CD4-positive, alpha-beta T cell treated with Interleukin-1 beta for 1 hour (primary cell): Measurements from ENCODE around the gene PPP1CC.
"Not testable (repeated sequence)": the region's sequence is repeated elsewhere in the genome, so short reads cannot be mapped to it uniquely, and the experiment has no call there.

Experiments used
- DNase-seq, 2 donors: peaks; one replicate each; pipeline ENCODE4 v3.0.0-alpha.2; 2020 to 2022

PPP1CC gene

DNA sequence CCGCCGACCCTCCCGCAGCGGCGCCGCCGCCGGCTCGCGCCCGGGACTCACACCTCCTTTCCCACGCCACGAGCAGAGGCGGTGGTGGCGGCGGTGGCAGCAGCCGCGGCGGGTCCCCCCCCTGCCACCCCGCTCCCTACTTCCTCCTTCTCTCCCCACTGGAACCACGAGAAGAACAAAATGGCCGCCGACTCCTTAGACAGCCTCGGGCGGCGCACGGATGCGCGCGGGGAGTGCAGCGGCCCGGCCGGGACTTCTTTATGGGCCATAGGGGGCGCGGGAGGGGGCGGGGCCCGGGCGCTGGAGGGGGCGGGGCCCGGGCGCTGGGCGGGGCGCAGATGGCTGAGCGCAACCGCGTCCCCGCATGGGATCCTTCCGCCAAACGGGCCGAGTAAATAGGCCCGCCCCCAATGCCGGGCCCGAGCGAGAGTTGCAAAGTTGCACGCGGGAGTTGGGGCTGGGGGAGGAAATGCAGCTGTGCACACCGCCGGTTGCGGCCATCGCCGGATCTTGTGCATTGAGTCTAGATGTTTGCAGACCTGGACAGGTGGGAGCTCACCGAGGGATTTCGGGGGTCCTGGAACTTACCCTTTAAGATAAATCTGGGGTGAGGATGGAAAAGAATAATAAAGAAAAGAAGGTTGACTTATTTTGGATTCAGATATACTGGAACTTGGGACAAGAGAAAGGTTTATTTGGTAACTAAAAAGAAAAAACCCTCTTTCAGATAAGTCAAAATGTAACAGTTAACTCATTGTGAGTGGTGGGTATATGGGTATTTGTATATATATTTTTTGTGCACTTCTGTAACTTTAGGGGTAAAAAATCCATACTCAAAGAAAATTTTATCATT is at the start of gene PPP1CC:
Gene PPP1CC (minus strand): TSS at position 174 of the 853 bp plus-strand sequence. CDS start 184 bp downstream, outside the sequence.
- DNase-seq, result peak; percentile 94 to 95

DNA sequence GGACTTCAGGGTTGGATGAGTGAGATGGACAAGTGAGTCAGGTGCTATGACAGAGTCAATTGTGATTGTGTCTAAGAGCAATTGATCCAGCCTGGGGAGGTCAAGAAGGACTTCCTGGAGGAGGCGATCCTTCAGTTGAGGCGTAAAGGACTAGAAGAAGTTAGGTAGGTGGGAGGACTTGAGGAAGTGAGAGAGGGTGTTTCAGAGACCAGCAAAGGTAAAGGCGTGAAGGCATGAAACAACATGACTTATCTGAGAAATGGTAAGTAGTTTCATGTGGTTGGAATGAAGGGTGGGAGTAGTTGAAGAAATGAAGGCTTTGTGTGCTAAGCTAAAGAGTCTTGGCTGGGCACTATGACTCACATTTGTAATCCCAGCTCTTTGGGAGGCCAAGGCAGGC is 48.9 kb upstream of the PPP1CC start:
- DNase-seq, result no peak

DNA sequence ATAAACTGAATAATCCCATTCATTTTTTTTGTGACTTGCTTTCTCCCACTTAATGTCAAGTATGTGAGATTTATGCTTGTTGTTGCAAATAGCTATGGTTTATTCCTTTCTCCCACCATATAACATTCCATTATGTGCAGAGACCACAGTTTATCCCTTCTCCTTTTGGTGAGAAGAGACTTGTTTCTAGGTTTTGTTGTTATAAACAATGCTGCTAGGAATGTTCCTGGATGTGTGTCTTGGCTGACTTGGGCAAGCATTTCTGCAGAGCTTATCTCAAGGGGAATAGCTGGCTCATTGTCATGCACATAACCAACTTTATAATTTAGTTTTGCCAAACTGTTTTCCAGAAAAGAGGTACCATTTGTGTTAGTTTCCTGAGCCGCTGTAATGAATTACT is 47.6 kb upstream of the PPP1CC start:
- DNase-seq, result no peak

DNA sequence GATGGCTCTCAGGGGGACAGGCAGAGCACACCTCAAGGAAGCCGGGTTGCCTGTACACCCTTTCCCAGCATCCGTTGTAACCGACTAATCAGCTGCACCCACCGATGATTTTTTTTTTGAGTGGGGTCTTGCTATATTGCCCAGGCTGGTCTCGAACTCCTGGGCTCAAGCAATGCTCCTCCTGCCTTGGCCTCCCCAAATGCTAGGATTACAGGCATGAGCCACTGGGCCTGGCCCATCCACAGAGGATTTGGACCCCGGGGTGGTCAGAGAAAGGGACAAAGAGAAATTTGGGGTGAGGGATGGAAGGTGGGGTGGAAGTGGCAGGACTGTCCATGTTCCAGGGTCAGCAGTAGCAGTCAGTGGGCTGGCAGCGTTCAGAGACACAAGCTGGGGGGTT is 43.3 kb upstream of the PPP1CC start:
- no peak for DNase-seq

DNA sequence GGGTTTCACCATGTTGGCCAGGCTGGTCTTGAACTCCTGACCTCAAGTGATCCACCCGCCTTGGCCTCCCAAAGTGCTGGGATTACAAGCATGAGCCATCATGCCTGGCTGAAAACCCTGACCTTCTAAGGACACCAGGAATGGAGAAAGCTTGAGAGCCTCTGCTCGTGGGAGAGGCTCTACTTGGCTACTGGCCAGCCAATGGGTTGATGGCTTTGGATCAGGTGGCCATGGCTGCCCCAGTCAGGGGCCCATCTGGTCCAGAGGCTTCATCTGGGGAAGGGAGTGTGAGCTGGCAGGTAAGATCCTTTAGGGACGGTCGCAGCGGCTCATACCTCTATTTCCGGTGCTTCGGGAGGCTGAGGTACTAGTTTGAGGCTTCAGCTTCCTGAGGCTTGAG is 42.5 kb upstream of the PPP1CC start:
- no peak for DNase-seq

DNA sequence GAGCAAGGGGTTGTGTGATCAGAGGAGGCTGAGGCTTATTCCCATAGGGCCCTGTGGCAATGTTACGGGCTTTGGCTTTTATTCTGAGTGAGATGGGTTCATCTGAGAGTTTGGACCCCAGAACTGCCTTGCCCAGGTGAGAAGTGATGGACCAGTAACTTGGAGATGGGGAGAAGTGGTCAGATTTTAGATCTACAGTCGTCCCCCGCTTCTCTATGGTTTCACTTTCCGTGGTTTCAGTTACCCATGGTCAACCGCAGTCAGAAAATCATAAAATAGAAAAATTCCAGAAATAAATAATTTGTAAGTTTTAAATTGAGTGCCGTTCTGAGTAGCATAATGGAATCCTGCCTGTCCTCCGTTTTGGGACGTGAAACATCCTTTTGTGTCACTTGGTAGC is 40.2 kb upstream of the PPP1CC start:
- DNase-seq, result no peak

DNA sequence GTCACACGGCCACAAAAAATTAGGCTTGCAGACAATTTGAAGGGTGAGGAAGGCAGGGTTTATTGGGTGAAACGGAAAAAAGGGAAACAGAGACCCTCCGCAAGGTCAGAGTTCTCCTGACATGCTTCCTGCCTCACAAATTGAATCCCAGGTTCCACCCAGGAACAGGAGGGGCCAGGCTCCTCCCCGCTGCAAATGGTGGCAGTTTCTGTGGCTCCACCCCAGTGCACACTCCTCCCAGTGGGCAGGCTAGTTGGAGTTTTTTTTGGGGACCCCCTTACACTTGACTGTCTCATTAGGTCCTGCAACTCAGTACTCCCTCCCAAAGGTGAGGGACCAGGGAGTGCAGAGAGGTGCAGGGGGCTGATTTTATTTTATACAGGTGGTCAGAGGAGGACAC is 39.4 kb upstream of the PPP1CC start:
- DNase-seq, result no peak

DNA sequence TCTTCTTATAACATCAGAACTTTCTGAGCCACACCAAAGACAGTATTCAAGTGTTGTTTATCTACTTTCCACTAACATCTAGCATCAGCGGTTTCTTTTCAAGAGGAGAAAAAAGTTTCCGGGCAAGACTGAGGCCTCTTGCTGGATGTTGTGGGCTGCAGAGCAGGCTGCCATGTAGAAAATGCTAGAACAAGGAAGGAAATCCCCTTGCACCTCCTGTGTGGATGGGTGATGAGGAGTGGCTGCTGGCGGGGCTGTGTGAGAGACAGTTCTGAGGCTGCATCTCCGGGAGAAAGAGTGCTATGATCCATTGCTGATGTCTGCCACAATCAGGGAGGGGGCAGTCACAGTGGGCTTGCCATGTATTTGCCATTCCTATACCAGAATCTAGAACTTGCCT is 37.8 kb upstream of the PPP1CC start:
- peak; percentile 39 to 62 for DNase-seq

DNA sequence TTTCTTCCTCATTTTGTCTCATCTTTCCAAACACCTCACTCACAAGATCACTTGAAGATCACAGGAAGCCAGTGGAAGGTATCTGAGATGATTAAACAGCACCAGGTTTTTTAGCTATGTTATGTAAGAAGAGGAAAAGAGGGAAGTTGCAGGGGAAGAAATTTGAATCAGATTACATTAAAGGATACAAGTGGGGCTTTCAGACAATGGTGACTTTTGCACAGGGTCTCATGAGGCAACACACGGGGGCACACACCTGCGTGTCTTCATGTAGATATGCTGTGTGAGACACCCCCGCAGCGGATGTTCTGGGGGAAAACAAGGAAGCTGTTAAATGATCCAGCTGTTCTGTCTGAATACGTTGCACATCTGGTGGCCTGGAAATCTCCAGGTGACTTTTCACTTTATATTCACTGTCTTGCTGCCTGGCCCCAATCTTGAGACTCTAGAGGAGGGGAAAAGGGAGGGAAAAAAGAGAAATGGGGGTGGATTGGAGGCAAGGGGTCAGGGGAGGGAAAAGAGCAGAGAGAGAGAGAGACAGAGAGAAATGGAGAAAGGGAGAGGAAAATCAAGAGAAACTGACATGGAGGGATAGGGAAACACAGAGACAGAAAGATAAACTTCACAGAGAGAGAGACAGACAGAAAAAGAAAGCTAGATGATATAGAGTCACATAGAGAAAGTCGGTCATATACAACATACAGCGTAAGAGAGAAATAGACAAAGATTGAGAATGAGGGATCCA is 36.3 kb upstream of the PPP1CC start:
- DNase-seq, result no peak

DNA sequence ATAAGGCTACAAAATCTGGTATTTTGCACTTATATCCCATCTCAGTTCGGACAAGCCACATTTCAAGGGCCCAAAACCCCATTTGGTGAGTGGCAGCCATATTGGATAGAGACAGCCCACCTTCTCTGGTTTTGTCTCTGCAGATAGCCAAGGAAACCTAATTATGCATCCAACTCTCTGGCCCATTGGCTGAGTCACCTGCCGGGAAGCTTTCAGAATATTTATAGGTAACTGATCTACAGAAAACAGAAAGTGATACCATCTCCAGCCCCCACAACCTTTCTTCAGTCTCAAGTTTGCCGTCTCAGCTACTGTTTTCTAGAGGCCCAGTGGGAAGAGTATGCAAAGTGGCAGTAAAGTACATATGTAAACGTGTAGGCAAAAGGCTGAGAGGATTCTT is 33.7 kb upstream of the PPP1CC start:
- DNase-seq, result peak in 1 of 2 donors; percentile 13

DNA sequence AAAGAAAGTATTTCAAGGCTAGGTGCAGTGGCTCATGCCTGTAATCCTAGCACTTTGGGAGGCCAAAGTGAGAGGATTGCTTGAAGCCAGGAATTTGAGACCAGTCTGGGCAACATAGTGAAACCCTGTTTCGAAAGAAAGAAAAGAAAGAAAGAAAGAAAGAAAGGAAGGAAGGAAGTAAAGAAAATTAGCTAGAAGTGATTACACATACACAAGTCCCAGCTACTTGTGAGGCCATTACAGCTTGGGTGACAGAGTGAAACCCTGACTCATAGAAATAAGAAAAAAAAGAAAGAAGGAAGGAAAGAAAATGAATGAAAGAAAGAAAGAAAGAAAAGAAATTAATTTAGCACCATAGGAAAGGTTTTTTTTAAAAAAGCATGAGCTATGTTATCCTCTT is 33.3 kb upstream of the PPP1CC start:
- no peak for DNase-seq

DNA sequence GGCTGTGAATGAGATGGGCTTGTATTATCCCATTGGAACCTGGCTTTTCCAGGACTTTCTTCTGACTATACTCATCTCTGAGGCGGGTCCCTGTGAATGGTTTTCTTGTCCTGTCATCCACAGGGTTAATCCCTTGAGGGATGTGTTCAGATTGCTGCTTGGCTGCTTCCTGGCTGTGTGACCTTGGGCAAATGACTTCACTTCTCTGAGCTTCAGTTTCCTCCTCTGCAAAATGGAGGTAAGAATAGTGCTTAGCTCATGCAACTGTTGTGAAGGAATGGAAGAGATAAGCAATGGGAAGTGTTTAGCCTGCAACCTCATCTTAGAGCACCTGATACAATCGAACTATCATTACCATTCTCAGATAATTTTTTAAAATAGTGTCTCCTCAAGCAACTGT is 32.1 kb upstream of the PPP1CC start:
- no peak for DNase-seq

DNA sequence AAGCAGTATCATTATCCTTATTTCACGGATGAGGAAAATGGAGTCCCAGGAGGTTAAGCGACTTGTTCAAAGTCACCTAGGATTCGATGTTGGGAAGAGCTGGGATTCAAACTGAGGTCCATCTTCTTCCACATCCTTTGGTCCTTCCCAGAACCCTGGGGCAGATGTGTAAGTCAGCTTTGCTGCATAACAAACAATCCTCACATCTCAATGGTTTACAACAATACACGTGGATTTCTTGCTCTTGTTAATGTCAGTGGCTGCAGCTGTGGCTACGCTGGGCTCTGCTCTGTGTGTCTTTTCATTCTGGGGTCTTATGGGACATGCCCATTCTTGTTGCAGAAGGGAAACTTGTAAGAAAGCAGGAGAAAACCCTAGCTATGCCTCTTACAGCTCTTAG is 26.3 kb upstream of the PPP1CC start:
- DNase-seq, result no peak

DNA sequence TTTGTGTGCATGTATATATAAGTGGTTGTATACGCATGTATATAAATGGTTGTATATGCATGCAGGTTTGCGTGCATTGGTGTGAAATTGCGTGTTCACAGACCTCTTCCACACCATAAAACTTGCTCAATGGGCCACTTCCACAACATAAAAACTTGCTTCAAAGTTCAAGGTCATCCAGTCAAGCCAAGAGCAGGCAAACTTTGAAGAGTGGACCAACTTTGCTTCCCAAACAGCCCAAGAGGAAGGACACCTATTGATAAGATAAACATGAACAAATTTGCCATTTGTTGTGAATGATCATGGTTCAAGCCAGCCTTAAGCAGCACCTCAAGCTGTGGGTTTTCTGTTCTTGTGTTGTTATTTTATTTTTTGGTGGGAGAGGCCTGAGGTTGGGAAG is 25.2 kb upstream of the PPP1CC start:
- no peak for DNase-seq

DNA sequence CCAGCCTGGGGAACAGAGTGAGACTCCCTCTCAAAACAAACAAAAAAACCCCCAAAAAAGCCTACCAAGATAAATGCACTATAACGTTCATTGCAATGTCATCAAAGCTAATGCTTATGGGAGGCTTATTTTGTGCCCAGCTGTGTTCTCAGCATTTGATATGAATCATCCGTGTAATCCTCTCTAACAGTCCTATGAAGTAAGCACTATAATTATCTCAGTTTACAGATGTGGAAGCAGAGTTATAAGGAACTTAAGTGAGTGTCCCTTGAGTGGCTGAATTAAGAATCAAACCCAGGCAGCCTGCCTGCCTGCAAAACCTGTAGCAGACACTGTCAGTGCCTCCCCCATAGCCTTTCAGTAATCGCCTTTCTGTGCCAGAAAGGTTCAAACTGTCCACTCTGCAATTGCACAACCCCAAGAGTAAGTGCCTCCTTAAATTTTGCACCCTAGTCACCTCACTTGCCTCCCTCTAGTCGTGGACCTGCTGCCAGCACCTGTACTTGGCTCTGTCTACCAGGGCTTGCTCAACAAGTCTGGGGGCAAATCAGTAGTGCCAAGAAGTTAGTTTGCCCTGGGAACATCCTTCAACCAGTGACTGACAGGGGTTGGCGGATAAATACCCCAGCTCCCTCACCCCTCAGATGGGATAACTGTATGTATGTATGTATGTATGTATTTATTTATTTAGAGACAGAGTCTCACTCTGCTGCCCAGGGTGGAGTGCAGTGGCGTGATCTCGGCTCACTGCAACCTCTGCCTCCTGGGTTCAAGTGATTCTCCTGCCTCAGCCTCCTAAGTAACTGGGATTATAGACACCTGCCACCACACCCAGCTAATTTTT is 23.8 kb upstream of the PPP1CC start:
- no peak for DNase-seq

DNA sequence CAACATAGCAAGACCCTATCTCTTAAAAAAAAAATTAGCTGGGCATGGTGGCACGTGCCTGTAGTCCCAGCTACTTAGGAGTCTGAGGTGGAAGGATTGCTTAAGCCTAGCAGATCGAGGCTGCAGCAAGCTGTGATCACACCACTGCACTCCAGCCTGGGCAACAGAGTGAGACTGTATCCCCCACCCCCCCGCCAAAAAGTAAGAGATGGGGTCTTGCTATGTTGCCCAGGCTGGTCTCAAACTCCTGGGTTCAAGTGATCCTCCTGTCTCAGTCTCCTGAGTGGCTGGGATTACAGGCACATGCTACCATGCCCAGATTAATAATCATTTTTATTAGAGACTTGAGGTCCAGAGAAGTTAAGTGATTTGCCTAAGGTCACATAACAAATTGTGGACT is 22.9 kb upstream of the PPP1CC start:
- not testable (repeated sequence) for DNase-seq

DNA sequence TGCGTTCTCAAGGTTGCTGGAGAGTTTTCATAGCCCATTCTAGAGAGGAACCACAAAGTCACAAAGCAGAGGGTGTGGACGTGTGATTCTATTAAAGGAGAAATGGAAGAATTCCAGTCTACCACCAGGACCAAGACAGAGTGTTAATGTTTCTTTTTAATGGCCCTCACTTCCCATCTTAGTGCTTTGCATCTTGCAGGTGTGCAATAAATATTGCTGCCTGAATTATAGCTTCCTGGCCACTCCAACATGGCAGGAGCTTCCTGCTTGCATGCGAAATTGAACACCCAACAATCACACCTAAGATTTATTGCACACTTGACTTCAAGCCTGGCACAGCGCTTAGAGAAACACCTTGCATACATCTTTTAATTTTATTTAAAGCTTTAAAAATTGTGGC is 22.4 kb upstream of the PPP1CC start:
- no peak for DNase-seq

DNA sequence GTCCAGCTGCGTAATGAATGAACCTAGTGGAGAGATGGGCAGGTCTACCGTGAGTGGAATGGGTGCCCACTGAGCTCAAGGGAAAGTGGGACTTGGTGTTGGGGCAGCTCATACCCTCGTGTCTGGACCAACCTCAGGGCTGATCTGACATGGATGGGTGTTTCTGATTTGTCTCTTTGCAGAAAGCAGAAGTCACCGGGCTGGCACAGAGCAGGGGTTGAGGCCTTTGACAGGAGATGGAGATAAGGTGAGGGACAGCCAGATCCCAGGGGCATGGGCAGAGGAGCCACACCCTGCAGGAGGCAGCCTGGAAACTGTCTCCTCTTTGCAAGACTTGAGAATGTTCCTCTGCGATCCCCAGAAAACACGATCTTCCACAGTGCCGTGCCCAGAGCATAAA is 20.9 kb upstream of the PPP1CC start:
- DNase-seq, result no peak

DNA sequence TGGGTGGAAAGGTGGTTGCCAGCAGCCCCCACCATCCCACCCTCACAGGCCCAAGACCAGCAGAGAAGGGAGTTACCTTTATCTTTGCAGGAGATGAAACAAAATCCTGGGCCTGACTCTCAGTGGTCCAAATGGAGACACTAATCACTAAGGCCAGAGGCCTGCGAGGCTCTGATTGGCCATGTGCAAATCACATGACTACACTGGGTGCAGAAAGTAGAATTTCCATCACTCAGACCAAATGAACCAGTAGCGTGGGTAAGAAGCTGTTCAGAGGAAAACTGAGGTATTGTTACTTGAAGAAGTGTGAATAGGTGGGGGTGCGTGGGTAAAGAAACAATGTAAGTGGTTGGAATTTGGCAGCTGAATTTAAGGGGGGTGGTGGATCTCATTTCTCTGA is 20.2 kb upstream of the PPP1CC start:
- no peak for DNase-seq

DNA sequence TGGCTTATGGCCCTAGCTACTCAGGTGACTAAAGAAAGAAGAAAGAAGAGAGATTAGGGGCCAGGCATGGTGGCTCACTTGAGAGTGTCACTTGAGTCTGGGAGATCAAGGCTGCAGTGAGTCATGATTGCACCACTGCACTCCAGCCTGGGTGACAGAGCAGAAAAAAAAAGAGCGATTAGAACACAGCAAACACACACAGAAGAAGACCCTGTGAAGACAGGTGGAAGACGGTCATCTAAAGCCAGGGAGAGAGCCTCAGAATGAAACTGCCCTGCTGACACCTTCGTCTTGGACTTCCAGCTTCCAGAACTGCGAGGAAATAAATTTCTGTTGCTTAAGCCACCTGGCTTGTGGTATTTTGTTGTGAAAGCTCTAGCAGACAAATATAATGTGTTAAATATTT is 17.5 kb upstream of the PPP1CC start:
- DNase-seq, result peak in 1 of 2 donors; percentile 17

DNA sequence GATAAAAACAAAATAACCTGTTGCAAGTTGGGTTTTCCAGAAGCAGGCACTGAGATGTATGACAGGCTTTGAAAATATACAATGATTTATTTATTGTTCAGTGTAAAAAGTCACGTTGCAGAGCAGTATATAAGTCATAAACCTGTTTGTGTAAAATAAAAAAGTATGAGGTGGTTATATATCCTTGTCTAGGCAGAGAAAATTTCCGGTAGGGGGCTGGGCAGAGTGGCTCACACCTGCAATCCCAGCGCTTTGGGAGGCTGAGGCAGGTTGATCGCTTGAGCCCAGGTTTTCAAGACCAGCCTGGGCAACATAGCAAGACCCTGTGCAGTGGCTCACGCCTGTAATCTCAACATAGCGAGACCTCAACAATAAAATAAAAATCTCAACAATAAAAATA is 16.2 kb upstream of the PPP1CC start:
- no peak for DNase-seq

DNA sequence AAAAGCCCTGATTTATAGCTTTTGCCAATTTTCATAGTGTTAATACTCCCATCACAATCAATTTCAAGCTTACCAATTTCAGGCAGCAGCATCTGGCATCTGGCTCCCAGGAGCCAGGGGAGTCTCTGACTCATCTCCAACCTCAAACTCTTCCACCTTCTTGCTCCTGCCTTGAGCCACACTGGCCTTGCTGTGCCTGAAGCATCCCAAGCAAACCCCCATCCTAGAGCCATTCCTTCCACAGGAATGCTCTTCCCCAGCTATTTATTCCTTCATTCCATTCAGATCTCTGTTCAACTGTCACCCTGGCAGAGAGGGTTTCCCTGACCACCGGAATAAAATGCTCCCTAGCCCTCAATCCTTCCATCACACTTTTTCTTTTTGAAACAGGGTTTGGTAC is 13.9 kb upstream of the PPP1CC start:
- DNase-seq, result no peak

DNA sequence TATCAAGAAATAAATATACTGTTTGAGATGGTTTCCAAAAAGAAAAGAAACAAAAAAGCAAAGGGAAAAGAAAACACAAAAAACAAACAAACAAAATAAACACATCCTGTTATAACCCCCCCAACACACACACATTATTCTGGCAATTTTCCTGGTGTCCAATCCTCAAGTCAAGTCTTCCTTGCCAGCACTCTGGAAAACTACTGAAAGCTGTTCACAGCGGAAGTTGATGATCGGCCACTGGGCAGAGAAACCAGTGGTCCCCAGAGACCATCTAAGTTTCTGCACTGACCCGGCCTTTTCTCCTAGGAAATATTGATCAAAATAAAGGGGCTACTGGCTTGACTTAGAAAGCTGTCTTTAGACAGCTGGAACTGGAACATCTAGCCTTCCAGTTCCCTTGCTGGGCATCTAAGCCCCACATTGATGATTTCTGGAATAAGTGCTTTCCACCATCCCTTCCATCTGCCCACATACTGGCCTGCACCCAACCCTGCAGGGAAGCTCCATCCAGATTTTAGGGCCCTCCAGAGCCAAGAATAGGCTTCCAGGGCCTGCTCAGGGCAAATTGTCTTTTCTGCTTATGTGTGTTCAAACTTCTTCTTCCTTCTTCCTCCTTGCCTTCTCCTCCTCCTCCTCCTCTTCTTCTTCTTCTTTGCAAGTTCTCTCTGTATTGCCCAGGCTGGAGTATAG is 11.6 kb upstream of the PPP1CC start:
- DNase-seq, result no peak
